ENCODE data around the gene BDKRB2.

BDKRB2 gene

DNA sequence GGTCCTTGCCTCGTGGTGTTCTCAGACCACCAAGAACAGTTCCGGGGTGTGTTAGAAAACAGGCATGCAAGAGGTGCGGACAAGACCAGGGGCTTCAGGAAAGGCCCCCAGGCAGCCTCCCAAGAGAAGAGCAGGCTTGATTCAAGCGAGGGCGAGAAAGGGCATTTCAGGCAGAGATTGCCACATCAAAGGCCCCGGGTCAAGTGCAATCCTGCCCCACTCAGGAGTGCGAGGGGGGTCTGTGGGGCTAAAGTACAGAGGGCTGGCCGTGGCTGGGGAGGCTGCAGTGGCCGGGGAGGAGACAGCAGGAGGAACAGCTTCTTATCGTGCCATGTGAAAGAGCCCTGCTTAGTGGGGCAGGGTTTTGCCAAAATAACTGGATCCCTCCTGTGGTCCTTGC, 2.7 kb upstream of the BDKRB2 start:
- DNase-seq = no peak

DNA sequence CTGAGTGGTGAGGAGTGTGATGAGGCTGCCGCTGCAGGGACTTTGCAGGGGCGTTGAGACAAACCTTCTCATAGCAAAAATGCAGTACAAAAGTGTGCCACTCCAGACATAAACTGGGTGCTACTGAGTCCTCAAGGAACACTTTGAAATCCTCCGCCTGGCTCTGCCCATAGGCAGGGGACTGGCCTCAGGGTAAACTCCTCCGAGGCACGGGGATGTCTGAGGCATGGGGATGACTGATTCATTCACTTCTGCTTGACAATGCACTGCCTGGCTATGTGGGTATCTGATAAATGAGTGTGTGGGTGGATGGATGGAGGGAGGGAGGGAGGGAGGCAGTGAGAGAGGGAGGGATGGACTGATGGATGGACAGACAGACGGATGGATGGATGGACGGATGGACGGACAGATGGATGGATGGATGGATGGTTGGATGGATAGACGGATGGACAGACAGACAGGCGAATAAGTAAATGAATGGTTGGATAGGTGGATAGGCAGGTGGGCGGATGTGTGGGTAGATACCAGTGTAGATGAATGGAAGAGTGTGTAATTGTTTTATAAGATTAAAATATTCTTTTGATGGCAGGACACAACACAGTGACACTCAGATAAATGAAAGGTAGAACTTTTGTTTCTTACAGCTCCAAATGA, 2.1 kb upstream of the BDKRB2 start:
- DNase-seq = no peak

DNA sequence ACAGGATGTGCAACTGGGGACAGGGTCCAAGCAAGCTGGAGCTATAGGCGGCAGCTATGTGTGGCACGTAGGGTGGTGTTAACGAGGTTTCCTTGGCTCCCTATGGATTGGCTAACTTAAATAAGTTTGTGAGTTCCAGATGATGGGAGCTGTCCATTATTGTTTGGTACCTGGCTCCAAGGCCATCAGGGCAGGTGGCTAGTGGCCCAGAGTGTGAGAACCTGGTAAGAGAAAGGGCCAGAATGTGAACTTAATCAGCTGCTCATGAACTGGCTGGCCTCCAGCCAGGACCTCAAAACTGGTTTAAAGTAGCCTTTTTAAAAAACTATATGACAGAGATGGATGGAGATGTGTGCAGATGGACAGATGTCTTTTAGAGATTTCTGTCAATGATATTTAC, 1.5 kb upstream of the BDKRB2 start:
- no peak for DNase-seq

DNA sequence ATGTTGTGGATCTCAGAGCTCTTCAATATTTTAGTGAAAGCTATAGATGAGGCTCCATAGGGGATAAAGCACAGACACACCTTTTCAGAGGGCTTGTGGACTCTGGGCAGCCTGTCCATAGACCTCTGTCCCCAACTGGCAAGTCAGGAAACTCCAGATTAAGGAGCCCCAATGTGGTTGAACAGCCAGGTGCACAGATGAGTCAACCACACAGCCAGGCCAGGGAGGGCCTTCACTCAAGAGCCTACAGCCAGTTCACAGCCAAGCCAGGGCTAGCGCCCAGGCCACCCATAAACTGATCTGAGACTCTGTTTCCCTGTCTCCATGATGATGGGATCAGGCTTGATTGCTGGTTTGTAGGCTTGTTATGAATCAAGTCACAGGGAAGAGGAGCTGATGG, 1.0 kb upstream of the BDKRB2 start:
- no peak for DNase-seq

DNA sequence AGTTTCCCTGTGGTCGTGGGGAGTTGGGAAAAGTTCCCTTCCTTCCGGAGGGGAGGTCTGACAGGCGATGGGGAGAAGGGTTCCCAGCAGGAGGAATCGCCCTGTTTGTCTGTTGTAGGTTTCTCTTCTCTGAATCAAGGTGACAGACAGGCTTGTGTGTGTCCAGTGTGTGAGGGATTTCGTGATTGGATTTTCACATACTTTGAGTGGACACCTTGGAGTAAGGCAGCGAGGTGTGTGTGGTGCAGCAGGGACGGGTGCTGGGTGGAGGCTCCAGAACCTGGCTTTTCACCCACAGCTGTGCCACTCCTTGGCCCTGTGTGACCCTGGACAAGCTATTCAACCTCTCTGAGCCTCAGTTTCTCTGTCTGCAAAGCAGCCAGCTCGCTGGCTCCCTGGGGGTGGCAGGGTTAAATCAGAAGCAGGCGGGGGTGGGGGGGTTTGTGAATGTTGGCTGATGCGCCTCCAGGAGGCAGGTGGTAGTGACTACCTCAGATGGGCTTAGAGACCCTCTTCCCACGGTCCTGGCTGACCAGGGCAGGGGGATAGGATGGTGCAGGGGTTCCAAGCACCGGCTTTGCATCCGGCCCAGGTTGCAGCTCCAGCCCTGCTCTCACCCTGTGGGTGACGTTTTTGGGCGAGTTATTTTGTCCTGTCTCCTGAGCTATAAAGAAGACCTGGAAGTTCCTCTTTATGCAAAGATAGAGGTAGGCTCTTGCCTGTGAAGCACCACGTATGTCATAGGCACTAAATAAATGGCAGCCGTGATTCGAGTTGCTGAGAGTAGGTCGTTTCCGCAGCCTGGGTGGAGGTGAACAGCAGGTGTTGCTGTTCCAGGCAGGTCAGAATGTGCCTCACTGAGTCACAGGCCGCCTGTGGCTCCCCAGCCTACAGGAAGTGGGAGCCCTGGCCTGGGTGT, 679 bp downstream of the BDKRB2 start:
- no peak for DNase-seq

DNA sequence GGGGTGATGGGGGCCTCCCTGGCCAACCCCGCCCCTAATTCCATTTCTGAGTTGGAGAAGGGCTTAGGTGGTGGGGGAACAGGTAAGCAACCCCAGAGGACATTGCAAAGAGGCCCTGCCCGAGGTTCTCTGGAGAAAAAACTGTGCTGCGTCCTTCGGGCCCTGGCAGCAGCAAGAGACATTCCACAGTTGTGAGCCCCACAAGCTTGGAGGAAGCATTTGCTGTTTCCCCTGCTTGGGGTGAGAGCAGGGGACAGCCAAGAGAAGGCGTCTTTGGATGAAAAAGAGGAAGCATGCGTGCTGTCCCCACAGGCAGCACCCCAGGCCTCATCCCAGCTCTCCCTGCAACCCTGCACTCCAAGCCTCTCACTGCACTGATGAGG, 1.3 kb downstream of the BDKRB2 start:
- peak in 1 of 3 donors; percentile 15 for DNase-seq

DNA sequence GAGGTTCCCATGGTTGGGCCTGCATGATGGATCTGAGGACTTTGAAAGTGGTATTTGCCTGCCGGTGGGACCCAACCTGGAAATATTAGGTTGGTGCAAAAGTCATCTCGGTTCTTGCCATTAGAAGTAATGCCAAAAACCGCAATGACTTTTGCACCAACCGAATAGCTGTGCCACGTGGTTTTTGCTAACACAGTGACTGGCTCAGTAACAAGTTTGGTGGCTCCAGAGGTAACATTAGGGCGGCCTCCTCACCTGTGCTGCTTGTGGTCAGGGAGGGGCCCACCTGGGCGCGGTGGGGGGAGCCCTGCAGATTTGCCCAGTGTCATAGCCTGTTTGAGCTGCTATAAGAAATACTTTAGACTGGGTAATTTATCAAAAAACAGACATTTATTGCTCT, 1.8 kb downstream of the BDKRB2 start:
- no peak for DNase-seq

DNA sequence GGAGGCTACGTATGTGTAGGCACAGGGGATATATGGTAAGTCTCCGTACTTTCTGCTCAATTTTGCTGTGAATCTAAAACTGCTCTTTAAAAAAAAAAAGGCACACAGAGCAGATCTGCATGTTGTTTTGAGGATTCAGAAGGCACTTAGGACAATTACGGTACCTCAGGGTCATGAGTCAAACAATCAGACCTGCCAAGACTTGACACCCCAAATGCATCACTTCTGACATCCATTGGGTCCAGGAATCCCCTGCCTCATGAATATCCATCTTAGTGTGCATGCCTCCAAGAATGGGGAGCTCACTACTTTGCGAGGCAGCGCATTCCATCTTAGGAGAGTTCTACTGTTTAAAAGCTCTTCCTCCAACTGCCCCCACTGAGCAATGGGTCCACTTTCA, 3.0 kb downstream of the BDKRB2 start:
- DNase-seq = no peak

DNA sequence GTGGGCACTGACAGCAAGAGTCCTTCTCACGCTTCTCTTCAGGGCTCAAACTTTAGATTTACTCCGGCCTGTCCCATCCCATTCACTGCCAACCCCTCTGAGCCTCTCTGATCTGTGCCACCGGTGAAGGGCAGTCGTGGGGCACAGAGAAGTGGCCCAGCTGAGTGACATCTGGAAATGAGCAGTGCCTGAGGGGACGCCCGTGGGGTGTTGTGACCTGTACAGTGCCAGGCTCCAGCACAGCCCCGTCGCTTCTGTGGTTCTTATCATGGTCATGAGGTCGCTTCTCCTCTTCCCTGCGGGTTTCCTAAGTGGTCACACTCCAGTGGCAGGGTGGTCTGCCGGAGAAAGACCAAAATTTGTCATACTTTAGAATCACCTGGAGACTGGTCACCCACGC, 4.1 kb downstream of the BDKRB2 start:
- no peak for DNase-seq

DNA sequence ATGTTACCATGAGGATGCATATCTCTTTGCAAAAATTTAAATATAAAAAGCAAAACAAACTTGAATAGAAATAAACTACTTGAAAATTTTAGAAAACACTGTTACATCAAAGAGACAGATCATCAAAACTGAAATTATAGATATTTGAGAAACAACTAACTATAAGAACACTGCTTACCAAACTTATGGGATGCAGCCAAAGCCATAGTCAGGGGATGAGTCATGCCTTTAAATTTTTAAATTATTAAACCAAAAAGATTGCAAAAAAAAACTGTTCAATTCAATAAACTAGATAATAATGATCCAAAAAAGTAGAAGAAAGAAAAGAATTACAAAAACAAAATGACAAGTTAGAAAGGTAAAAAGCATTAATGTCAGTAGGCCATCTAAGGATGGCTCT, 7.5 kb downstream of the BDKRB2 start:
- DNase-seq = no peak

DNA sequence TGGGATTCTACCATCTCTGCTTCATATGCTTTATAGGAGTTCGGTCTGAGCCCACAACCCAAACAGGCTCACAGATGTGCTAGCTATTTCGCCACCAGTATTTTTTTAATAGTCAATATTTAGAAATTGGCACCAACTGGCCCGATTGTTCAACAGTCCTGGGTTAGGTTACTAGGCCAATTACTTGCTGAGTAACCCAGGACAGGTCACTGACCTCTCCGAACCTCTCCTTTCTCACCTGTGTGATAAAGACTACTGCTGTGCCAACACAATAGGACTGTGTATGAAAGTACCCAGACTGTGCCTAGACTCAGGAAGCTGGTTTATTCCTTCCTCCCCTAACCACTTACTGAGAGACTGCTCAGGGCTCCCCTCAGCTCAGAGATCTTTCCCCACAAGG, 8.3 kb downstream of the BDKRB2 start:
- DNase-seq = no peak

DNA sequence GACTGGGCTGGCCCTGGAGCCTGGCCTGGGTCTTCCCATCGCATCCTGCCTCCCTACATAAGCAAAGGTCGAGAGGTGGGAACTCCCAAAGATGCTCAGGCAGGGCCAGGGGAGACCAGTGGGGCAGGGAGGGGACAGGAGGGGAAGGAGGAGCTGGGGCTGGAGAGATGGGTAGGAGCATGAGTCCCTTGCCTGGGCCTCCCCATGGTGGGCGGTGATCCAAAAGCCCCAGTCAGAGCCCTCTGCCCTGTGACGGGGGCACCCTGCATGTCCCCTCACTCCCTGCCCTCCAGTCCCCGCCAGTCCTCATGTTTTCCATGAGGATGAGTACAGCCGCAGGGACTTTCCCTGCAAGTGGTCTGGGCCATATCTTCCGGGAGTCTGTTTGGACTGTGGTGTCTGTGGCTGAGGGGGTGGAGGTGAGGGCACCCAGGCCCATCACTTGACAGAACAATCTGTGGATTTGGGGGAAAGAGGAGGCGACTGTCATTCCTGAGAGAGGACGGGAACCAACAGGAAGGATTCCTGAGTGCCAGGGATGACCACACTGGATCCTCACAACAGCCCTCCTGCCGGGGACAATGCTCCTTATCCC, 9.3 kb downstream of the BDKRB2 start:
- no peak for DNase-seq

DNA sequence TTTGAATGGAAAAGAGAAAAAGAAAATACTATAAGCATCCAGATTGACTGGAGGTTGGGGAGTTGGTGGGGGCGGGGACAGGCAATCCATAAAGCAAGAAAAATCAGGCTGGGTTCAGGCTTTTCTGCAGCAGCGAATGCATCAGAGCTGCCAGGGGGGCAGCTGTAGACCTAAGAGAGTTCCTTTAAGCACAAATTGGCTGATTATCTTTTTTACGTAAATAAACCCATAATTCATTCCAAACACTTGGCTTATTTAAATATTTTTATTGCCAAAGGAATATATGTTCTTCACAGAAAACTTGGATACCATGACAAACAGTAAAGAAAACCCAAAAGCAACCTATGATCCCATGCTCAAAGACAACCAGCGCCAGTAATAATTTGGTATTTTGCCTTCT, 10.2 kb downstream of the BDKRB2 start:
- no peak for DNase-seq

DNA sequence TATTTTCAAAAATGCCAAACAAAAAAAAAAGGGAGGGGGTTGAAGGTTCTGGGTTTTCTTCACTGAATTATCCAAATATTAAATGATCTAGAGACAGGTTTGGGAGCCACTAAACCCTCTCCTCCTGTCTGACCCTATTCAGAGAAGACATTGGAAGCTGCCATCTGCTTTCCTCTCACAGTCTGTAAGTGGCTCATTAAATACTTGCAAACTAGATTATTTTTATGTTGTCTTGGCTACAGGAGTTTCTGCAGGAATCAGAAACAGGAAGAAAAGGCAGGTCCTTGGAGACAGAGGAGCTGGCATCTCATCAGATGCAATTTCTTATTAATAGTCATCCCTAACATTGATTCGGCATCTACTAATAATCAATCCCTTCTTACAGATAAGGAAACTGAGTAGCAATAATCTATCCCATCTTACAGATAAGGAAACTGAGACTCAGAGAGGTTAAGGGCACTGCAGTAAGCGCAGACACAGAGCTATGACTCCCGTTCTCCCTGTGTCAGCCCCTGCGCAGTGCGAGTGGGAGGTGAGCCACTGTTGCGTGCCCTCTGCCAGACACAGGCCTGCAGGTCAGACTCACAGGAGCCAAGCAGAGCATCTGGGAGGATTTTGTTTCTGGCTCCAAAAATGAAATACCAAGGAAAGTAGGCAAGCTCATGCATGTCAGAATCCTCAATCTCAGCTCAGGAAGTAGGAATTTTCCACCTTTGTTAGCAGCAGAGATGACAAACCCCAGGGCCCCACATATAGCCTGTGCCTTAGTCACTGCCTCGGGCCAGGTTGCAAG, 11.0 kb downstream of the BDKRB2 start:
- DNase-seq = no peak

DNA sequence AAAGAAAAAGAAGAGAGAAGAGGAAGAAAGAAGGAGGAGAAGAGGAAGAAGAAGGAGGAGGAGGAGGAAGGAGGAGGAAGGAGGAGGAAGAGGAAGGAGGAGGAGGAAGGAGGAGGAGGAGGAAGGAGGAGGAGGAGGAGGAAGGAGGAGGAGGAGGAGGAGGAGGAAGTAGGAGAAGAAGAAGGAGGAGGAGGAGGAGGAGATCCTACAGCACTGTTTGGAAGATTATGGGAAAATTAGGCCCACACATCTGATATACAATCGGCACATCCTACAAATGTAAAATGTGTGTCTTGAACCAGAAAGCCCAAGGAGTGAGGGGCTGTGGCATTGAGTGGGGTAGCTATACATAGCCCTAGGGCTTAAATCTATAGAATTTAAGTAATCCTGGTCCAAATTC, 12.0 kb downstream of the BDKRB2 start:
- no peak for DNase-seq

DNA sequence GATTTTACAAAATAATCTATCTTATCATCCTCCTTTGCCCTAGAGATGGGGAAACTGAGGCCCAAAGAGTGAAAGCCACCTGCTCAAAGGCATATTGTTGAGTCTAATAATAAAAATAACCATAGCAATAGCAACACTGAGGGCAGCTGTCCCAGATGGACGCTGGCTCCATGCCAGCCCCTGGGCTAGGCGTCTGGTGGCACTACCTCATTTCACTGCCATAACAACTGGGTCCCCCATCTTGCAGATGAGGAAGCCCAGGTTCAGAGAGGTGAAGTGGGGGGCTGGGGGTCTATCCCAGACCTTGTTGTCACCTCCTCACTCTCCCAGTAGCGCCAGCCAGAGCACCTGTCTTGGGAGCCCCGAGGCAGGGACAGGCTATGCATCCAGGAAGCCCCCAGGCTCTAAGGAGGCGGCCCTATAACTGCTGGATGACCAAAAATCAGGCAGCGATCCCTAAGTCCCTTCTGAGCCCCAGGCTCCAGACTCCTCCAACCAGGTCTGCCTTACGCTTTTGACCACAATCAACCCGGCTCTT, 12.8 kb downstream of the BDKRB2 start:
- no peak for DNase-seq

DNA sequence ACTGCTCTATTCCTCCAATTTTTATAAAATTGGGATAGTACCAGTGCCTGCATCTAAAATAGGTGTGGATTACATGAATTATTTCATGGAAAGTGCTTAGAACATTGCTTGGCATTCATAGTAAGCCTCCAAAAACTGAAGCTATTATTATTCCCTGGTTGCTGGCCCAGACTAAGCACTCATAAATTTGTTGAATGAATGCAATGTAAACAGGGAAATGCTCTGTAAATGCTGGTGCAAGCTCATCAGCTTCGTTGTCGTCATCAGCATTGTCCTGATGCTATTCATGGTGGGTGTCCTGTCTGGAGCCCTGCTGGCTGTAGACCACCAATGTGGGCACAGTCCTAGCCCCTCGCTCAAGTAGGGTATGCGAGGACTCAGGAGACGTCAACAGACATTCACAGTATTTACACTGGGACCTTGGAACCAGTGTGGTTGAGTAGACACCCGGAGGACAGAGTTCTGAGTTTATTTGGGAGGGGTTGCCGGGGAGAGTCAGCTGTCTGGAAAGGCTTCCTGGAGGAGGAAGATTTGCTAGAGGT, 16.5 kb downstream of the BDKRB2 start:
- DNase-seq = no peak

DNA sequence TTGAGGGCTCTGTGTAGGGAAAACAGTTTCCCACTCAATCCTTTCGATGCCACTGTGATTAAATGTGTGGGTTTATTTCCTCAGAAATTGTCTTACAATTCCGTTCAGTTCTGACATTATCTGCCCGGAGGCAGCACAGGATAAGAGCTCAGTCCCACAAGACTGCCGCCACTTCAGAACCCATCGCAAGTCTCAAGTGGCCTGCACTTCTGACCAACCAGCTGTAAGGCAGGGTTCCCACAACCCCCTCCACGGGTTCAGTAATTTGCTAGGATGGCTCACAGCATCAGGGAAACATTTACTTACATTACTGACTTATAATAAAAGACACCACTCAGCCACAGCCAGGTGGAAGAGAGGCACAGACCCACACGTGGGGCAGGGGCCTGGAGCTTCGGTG, 17.2 kb downstream of the BDKRB2 start:
- no peak for DNase-seq

DNA sequence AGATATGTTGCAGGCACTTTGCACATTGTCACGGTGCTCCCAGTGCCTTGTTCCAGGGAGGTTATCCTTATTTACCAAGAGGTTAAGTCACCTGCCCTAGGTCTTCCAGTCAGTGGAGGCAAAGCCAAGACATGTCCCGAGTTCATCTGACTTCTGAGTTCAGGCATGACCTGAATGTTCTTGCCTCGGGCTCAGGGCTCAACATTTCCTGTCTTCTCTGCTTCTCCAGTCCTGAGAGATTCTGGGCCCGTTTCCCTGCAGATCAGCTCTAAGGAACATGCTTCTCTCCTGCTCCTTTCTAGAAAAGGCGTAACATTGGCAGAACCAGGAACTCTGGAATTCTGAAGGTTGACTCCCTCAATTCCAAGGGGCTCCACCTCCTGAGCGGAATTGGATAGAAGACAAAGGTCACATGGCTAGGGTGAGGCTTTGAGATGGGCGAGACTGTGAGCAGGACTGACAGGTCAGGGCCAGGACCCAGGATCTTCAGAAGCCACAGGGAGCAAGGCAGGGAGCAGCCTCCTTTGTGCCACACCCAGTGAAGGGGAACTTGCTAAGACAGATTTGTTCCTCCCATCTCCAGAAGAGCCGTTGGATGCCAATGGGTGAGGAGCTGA, 19.9 kb downstream of the BDKRB2 start:
- no peak for DNase-seq

DNA sequence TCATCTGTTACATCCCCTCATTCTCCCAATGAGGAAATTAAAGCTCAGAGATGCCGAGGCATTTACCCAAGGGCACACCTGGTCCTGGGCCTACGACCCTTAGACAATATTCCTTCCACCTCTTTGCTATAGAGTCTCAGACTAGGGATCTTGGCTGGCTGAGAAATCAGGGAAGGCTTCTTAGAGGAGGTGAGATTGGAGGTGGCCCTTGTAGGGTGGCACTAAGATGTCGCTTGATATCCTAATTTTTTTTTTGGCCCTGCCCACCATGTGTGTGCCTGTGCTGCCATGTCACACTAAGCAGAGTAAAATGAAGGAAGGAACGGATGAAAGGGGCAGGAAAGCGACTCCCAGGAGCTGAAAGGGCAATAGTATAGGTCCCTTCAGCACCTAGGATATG, 20.6 kb downstream of the BDKRB2 start:
- DNase-seq = no peak

DNA sequence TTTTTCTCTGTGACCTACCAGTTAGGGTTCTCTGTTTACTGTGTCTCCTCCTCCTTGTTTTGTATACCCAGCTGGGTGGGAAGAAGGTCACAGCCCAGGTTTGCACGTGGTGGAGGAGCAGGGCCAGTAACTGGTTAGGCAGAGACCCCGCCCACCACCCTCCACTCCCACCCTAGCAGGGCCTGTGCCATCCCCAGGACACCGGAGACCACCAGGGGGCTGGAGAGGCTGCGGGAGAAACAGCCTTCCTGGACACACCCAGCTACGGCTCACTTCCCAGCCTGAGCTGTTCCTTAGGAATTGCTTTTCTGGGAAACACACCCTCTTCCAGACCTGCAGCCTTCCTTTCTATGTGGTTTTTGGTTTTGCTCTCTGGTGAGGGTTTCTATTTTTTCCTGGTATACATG, 21.1 kb downstream of the BDKRB2 start:
- no peak for DNase-seq

DNA sequence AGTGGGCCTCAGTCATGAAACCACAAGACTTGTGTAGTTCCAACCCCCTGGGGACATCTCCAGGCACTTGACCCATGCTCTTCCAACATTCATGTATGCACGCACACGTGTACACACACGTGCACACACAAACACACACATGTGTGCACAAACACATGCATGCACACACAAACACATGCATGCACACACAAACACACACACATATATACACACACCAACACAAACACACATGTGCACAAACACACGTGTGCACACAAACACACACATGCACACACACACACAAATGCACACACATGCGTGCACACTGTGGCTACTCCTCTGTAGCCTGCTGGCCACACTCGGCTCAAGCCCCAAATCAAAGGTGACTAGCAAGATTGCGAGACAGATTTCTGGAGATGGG, 22.8 kb downstream of the BDKRB2 start:
- no peak for DNase-seq
